ENCODE measurements around the gene AHCYL2.
"Not testable (repeated sequence)": the region's sequence is repeated elsewhere in the genome, so short reads cannot be mapped to it uniquely, and the experiment has no call there.

AHCYL2 gene

DNA sequence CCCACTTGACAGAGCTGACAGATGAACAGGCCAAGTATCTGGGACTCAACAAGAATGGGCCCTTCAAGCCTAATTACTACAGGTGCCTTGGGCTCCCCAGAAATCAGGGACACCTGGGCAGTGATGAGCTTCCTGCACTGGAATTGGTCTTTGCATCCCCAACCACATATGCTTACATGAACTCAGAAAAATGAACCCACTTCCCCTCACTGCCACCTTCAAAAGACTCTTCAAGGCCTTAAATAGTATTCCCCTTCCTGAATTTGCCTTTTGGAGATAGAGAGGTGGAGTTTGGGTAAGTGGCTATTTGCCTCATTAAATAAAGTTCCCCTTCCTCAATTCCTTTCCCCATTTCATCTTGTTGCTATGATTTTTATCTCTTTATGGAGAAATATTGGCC, 201.7 kb downstream of the AHCYL2 start:
- DNase-seq (ENCODE audit: low spot score) = no peak

DNA sequence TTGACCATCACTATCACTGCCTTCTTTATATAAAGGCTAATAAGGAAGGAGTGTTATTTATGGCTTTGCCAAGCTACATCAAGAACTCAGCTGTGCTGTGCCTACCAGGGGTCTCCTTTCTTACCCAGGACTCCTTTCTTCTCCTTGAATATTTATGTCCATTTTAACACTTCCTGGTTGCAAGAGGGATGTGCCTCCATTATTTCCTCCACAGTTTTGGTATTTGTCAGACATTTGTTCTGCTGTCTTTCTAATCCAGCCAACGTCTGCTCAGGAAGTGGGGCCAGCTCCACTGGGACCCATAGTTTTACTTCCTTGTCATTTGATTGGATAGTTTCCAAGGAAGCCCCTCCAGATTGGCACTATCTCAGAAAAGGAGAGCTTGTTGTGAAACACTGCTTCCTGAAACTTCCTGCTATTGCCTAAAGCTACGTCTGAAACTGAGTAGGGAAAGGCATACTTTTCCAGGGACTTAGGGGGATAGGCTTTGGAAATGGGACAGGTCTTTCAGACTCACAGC, 202.8 kb downstream of the AHCYL2 start:
- no peak for DNase-seq (ENCODE audit: low spot score)

DNA sequence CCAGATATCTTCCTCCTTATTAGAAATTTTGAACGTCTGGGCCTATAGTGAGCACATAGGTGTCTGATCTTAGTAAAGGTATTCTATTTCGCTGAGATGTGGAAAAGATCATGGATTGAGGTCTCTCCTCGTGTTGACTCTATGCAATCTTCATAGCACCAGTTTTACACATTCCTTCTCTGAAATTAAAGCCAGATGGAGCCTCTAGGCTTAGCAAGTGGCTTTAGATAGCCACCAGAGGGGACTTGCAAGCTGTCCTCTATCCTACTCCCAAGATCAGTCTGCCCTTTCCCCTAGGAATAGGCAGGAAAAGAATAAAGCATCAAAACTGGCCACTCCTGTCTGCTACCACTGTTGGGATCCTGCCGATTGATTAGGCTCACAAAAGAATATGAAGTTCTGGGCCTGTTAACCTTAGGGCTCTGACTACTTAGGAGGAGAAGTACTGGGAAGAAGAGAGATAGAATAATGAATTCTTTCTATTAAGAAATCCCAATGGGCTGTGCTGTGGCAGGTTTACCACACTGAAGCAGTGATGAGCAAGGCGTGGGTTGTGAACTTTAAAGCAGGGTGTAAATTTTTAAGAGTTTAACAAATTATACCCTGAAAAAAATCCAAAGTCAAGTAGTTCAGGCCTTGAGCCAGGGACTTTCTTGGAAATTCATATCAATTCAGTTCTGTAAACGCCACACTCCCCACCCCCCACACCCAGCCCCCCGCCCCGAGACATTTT, 207.2 kb downstream of the AHCYL2 start:
- DNase-seq (ENCODE audit: low spot score) = no peak

DNA sequence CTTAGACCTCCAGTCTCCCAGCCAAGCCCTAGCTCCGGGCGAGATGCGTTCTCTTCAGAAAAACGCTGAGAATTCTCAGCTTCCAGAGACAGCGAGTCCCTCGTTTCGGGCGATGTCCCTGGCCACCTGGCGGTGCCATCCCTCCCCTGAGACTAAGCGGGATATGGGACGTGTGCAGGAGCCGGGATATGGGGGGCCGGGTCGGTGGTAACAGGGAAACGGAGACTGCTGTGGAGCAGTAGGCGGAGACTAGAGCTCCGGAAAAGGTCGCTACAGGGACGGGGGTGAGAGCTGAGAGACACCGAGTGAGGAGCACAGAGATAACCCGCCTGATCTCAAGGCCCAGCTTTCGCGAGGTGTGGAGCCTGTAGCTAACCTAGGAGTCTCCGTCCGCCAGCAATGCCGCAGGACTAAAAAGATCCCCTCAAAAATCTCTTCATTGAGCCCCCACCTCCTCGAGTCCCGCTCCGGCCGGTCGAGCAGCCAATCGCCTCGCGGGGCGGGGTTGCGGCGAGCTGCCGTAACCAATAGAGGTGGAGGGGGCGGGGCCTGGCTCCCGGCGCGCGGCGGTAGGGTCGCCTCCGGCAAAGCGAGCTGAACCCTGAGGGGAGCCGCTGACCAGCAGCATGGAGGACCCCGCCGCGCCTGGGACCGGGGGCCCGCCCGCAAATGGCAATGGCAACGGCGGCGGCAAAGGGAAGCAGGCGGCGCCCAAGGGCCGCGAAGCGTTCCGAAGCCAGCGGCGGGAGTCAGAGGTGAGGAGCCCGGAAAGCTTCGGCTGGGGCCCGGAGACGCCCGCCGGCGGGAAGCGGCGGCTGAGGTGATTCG, 209.2 kb downstream of the AHCYL2 start, which contains the start of gene STRIP2:
Gene STRIP2 (plus strand): TSS at position 586 of the 828 bp plus-strand sequence. CDS start 41 bp downstream, at position 627.
- DNase-seq (ENCODE audit: low spot score) = peak; percentile 95

DNA sequence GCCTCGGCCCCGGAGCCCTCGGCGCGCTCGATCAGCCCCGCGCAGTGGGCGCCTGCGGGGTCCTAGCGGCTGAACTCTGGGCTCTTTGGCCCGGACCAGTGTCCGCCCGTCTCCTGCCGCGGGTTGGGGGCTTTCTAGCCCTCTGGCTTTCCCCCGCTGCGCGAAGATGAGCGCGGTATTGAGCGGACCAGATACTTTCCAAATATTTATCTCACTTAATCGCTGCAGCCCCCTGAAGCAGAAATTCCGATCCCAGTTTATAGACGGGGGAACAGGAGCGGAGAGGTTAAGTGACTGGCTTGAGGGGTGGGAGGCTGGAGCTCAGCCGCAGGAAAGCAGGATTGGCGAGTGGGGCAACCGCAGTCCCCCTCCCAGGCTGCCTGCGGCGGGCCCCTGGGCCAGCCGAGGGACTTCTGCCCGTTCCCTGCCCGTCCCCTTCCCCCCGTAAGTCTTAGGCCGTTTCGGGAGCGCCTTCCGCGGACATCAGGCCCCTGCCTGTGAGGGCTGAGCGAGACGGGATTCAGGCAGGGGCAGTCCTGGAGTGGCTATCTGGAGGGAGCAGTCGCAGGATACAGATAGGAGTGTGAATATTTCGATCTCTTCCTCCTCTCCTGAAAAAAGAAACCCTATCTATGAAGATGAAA, 210.0 kb downstream of the AHCYL2 start:
- DNase-seq (ENCODE audit: low spot score) = peak; percentile 23

DNA sequence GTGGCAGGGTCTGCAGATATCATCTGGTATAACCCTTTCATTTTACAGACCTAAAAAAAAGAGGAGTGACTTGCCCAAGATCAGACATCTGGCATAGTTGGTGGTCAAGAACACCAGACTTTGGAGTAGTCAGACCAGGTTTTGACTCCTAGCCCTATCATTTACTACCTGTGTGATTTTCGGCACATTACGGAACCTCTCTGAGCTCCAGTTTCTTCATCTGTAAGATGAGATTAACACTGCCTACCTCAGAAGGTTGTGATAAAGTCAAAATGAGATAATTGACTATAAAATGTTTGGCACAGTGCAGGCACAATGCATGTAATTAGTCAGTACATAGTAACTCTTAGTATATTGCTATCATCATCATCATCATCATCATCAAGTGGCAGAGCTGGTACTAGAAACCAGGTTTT, 210.6 kb downstream of the AHCYL2 start:
- DNase-seq (ENCODE audit: low spot score) = no peak

DNA sequence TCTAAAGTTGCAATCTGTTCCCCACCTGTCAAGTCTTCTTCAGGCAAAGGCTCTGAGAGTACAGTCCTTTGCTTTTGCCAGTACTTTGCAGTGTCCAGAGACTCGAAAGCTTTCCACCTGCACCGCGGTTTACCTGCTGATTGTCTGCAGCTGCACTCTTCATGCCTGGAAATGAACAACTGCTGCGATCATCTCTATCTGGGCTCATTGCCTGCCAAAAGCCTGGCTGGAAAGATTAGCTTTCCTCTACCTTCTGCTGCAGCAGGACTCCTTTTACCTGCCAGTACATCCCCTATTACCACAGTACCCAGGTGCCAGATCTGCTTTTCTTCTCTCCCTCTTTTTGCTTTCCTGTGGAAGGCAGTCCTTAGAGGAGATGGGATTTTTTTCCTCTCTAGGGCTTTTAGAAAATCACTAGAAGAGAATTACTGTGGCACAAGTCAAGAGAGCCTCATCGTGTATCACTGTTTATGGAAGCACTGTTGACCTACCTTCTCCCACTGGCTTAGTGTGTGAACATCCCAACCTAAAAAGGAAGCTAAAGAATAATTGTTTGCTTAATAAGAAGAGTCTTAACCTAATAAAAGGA, 211.6 kb downstream of the AHCYL2 start:
- DNase-seq (ENCODE audit: low spot score) = no peak

DNA sequence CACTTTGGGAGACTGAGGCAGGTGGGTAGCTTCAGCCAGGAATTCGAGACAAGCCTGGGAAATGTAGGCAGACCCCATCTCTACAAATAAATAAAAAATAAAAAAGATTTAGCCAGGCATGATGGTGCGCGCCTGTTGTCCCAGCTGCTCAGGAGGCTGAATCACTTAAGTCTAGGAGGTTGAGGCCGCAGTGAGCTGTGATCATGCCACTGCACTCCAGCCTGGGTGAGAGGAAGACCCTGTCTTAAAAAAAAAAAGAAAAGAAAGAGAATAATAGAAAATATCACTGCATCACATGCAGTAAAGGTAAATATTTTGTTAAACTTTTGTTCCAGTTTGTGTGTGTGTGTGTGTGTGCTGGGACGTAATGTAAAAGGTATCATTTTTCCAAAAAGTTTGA, 212.4 kb downstream of the AHCYL2 start:
- no peak for DNase-seq (ENCODE audit: low spot score)

DNA sequence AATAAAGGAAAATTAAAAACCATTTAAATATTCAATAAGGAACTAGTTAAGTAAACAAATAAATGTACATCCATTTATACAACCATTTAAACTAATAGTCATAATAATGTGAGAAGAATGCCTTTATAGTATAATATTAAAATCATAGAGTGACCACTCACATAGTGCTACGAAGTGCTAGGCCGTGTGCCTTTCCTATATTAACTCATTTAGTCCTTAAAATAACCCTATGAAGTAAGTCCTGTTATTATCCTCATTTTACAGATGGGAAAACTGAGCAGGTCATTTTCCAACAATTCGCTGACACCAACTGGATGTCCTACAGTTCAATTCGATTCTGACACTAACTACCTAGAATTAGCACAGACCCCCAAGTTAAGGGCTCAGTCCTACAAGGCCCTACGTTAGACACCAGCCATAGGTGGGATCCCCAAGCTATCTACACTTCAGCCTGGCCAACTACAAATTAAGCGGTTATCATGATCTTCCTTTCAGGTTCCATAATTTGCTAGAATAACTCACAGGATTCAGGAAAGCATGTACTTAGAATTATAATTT, 213.5 kb downstream of the AHCYL2 start:
- DNase-seq (ENCODE audit: low spot score) = no peak

DNA sequence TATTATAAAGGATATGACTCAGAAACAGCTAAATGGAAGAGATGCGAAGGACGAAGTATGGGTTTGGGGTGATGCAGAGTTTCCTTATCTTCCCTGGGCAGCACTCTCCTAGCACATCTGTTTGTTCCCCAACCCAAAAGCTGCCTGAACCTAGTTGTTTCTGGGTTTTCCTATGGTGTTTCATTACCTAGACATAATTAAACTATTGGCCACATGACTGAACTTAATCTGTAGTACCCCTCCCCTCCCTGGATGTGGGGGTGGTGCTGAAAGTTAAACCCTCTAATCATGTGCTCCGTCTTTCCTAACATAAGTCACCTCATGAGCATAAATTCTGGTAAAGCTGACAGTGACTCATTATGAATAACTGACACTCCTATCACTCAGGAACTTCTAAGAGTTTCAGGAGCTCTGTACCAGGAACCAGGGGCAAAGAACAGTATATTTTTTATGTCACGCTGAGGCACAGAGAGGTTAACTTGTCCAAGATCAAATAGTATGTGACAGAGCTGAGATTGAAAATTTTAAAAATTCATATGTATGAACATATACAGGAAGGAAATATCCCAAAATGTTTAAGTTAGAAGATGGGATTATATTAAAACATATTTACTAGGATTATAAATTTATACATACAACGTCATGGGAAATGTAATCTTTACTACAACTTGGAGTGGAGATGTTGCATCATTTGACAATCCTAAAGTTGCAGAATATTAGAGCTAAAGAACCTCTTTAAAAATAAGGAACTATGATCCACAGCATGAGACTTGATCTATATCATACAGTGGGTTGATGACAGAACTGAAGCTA, 214.2 kb downstream of the AHCYL2 start:
- no peak for DNase-seq (ENCODE audit: low spot score)

DNA sequence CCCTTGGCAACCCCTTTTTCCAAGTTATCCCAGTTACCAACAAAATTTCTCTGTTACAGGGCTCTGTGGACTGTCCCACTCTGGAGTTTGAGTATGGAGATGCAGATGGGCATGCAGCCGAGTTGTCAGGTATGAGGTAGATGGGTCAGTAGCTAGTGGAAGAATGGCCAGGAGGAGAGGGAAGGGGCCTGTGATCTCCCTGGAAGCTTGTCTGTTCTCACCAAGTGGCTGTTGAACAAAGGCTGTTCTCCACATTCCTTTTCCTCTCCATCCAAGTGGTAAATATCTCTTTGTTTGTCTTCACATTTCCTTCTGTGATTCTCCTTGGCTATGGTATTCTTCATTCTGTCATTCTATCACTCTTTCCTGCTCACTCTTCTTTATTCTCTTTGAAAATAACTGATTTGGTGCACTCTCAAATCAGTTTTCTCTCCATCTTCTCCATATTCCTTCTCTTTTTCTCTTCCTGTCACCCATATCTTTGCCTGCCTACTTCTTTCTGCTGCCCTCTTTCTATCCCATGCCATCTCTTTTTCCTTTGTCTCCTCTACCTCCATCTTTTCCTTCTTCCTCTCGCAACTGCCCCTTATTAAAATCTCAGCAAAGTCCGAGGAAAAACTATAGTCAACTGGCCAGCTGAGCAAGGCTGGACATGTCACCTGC, 215.3 kb downstream of the AHCYL2 start:
- DNase-seq (ENCODE audit: low spot score) = no peak

DNA sequence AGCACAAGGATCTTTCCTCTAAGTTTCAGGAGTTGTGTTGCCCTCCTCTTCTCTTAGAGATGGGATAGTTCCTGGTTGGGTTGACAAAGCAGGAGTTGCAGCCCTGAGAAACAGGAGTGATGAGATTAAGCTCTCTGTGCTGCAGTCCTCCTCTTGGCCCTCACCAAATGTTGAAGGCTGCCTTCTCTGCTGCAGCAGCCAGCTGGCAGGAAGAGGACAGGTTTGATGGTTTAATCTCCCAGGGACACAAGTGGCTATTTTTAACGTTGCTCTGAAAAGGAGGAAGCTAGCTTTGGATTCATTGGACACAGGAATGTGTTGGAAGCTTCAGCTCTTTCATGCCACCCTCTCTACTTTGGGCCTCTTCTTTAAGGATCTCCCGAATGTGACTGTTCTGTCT, 218.8 kb downstream of the AHCYL2 start:
- DNase-seq (ENCODE audit: low spot score) = no peak

DNA sequence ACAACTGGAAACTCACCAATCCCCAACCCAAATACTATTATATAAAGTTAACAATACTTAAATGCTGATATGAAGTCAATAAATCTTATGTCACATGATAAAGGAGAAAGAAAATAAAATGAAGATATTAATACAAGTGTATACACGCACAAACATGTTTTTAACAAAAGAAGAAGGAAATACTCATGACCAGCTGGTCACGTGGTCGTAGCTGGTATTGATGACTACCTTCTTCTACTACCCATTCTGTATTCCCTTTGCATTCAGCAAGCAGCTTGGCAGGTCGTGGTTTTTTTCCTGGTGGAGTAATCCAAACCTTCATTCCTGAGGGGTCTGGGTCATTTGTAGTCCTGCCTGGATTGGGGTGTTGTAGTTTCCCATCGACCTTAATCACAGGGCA, 219.9 kb downstream of the AHCYL2 start:
- not testable (repeated sequence) for DNase-seq (ENCODE audit: low spot score)

DNA sequence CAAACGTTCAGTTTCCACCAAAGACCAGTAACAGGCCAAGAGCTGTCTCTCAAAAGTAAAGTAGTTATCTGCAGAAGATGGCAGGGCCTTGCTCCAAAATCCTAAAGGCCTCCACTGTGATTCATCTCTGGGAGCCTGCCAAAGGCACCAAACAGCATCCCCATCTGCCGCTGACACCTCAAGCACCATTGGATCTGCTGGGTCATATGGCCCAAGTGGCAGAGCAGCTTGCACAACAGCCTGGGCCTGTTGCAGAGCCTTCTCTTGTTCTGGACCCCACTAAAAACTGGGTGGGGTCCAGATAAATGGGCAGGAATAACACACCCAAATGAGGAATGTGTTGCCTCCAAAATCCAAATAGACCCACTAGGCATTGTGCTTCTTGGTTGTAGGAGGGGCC, 222.1 kb downstream of the AHCYL2 start:
- not testable (repeated sequence) for DNase-seq (ENCODE audit: low spot score)

DNA sequence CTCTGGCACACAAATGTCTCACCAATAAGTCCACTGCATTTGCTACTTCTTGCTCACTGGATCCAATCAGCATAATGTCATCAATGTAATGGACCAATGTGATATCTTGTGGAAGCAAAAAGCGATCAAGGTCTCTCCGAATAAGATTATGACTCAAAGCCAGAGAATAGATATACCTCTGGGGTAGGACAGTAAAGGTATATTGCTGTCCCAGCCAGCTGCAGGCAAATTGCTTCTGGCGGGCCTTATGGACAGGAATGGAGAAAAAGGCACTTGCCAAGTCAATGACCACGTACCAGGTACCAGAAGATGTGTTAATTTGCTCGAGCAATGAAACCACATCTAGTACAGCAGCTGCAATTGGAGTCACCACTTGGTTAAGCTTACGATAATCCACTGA, 222.6 kb downstream of the AHCYL2 start:
- not testable (repeated sequence) for DNase-seq (ENCODE audit: low spot score)

DNA sequence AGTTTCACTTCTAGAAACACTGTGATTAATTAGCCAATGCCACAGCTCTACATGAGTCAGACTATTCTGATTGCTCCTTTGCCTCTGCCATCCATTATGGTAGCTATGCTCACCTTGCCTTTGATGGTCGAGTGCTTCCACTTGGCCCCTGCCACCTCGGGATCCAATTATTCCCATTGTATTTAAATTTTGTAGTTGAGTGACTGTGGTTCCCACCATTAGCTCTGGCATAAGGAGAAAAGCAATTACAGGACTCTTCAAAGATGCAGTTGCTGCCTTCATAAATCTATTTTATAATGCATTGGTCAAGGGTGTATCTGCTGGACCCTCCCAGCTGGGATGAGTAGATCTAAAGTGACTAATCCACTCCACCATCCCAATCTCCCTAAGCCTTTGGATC, 223.8 kb downstream of the AHCYL2 start:
- not testable (repeated sequence) for DNase-seq (ENCODE audit: low spot score)

DNA sequence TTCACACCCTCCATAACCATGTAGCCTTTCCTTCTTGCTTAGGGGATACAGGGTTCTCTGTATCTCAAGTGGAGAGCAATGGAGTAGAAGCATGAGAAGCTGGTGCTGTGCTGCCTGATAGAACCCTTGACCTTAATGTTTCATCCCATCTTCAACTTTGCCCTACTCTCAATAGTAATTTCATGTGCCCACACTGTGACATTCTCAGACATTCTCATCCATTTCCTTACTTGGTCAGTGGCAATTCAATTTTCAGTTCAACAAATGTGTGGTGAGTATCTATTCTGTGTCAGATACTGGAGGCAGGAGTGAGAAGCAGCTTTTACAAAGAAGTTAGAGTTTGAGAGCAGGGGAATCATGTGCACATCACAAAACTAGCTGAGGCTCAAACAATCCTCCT, 225.5 kb downstream of the AHCYL2 start:
- no peak for DNase-seq (ENCODE audit: low spot score)

DNA sequence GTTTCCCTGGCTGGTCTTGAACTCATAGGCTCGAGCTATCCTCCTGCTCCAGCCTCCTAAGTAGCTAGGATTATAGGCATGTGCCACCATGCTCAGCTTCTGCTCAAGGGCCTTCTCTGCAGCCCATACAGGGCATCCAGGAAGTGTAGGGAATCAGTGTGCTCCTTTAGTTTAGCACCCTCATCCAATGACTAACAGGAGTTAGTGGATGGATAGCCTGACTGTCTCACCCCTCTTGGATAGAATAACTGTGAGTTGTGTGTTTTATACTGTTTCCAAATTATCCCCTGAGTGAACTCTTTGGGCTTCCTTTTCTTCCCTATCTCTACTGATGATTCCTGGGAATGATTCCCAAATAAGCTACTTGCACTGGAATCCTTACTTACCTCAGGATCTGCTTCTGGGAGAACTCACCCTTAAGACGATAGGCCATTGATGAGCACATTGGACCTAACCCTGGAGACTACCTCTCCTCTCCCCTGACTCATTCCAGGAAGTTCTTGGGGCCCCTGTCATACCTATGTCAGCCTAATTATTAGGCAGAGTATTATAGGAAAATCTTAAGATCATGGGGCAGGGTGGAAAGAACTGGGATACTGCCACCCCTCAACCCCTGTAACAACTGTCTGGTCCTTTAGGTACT, 227.9 kb downstream of the AHCYL2 start:
- DNase-seq (ENCODE audit: low spot score) = no peak

DNA sequence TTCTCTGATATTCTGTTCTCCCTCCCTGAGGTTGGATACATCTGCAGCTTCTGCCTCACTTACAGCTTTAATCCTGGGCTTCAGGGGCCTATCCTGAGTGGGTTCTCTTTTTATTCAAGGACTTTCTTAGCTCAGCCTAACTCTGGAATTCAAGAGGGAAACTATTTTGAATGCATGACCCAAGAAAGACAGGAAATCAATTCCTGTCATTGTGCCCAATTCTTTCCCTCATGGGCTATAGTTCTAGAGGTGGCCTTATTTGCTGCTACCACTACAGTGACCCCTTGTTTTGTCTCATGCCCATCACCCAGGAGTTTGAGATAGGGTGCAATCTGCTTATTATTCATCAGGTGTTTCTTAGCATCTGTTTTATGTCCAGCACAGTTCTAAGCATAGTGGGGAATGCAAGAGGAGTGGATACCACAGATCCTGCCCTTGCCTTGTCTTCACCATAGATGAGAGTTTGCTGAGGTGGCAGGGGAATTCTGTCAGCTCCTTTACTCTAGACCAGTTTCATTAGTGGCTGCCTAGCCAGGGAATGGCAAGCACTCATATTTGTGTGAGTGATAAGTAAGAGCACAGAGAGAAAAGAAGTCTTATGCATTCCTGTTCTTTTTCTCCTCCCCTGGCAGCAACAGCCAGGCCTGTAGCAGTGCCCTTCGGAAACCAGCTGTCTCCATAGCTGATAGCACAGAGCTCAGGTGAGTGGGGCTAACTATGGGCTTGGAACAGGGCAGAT, 228.8 kb downstream of the AHCYL2 start:
- DNase-seq (ENCODE audit: low spot score) = no peak

Data from germinal center (tissue), 1 donor.